GM12891 (cell line): ENCODE results near the gene MAT2A.

Experiments
- PAX5 ChIP-seq: IDR thresholded peaks from 2 replicates; pipeline ENCODE4 v1.6.1; 2011; ENCODE audit warnings: low read length, moderate library complexity, mild to moderate bottlenecking; ENCODE audit not compliant: insufficient read depth, severe bottlenecking
- POLR2A ChIP-seq: IDR thresholded peaks from 2 replicates; pipeline ENCODE4 v1.6.1; 2011; ENCODE audit warnings: low read depth, low read length, control low read depth
- POLR2AphosphoS5 ChIP-seq: IDR thresholded peaks from 2 replicates; pipeline ENCODE4 v1.6.1; 2011; ENCODE audit warnings: low read depth, low read length, control low read depth
- TAF1 ChIP-seq: IDR thresholded peaks from 2 replicates; pipeline ENCODE4 v1.6.1; 2011; ENCODE audit warnings: low read depth, low read length, control low read depth

GRCh38 chr2:85536479-85536878 is 2.5 kb upstream of the MAT2A start:
- TF ChIP-seq POLR2A, result no peak
- TF ChIP-seq POLR2AphosphoS5, result no peak
- no peak for TF ChIP-seq TAF1
- TF ChIP-seq PAX5, result no peak
